HG03378 (cell line): ENCODE measurements around the gene ALKBH4.

Experiments
- ATAC-seq: cut with Tn5 transposase; IDR thresholded peaks from one replicate; pipeline ENCODE4 v1.9.1; 2021; ENCODE audit warnings: mild to moderate bottlenecking, moderate library complexity; ENCODE audit not compliant: unreplicated experiment

Gene ALKBH4

GRCh38 chr7:102429141-102429899 is 35.3 kb downstream of the ALKBH4 start:
- ATAC-seq, result no peak

DNA sequence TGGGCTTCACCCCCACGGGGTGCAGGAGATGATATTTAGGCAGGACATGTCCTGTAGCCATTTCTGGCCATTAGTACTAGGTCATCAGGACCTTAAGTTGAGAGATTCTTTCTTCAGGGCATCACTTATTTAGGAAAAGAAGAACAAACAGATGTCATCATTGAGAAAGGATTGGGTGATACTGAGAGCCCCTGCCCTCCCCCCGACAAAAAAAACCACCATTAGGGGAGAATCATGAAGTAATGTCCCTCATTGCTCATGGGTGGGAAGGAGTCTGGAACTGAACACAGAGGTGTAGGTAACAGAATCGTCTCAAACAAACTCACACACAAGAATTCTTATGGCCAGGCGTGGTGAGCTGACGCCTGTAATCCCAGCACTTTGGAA is 37.7 kb downstream of the ALKBH4 start:
- no peak for ATAC-seq

- ATAC-seq, result peak; percentile 53
Measured at GRCh38 chr7:102426268-102427018, 38.2 kb downstream of the ALKBH4 start.

DNA sequence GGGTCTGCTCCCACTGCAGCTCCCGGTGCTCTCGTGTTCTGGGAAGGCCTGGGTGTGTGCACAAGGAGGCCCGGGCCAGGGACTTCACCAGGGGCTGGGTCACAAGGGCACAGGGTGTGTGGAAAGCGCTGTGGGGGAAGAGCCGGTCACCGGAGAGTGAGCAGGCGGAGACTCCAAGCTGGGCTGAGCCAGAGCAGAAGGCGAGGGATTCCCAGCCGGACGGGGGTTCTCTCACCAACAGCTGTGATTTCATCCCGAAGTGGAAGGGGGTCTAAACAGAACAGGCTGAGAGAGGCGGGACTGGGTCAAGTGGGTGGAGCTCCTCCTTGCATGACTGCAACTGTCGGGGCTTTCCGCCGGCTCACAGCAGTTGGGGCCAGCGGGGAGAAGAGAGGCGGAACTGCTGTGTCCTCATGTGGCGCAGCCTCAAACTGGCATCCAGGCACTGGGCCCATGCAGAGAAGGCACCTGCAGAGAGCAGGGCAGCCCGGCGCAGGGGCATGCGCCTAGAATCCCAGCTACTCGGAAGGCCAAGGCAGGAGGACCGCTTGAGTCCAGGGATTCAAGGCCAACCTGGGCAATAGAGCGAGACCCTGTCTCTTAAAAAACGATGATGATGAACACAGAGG is 38.9 kb downstream of the ALKBH4 start:
- ATAC-seq, result peak; percentile 62

- ATAC-seq, result peak; percentile 31
Measured at GRCh38 chr7:102424787-102425218, 39.9 kb downstream of the ALKBH4 start.

DNA sequence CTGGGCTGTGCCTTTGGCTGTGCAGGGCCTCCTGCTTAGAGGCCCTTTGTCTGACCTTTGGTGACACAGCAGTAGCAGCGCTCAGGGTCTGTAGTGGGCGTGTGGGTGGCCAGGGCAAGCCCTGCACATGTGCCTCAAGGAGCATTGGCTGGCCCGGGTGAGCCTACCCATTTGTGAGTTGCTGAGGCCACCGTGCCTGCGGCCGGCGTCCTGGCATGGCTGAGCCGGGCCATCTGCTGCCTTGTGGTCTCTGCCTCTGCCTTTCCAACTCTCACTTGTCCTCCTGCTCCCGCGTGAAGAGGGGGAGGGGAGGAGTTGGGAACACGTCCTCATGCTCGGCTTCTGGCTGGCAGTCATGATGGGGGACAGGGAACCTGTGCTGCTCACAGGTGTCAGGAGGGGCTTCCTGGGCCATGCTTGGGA is 40.5 kb downstream of the ALKBH4 start:
- no peak for ATAC-seq

DNA sequence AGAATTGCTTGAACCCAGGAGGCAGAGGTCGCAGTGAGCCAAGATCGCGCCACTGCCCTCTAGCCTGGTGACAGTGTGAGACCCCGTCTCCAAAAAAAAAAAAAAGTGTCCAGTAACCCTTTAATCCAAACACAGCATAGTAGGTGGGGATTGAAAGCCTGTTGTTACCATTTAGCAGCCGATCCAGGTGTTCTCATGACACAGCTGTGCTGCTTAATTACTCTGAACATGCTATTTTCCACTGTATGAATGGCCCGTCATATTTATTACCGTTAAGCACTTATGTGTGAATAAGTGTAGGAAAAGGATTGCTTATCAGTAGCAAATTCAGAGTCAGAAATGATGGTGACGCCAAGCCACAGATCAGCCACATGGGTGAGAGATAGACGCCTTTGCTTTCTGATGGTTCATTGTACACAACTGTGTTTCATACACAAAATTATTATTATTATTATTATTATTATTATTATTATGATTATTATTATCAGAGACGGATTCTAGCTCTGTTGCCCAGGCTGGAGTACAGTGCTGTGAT is 42.9 kb downstream of the ALKBH4 start:
- ATAC-seq, result no peak

DNA sequence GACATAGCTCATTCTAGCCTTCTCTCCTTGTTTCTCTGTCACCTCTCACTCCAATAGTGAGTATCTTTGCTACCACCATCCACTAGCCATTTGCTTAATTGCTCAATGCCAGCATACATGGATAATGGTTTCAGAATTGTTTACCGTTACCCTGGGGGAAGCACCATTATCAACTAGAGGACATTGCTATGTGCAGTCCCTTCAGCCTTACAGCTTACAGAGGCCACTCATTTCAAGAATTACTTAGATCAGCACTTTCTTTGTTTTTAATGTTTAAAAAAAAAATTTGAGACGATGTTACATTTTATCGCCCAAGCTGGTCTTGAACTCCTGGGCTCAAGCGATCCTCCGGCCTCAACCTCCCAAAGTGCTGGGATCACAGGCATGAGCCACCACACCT is 46.1 kb downstream of the ALKBH4 start:
- no peak for ATAC-seq

DNA sequence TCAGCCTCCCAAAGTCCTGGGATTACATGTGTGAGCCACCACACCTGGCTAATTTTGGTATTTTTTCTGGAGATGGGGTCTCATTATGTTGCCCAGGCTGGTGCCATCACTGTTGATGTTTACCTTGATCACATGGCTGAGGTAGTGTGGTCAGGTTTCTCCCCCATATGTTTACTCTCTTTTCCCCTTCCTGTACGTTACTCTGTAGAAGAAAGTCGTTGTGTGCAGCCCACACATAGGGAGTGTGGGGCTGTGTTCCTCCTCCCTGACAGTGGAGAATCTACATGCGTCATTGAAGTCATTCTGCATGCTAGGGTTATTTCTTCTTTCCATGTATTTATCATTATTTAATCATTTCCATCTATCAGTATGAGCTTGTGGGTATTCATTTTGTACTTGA is 47.6 kb downstream of the ALKBH4 start:
- no peak for ATAC-seq

DNA sequence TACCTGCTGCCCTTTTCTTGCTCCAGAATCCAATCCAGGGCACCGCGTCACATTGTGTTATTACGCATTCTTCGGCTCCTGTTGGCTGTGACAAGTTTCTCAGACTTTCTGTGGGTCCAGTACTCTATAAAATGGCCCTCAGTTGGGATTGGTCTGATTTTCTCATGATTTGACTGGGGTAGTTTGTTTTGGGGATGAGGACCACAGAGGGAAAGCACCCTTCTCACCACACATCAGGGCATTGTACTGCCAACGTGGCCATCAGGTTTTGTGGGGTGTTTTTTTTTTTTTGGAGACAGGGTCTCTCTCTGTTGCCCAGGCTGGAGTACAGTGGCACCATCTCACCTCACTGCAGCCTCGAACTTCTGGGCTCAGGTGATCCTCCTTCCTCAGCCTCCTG is 48.3 kb downstream of the ALKBH4 start:
- ATAC-seq, result no peak

GRCh38 chr7:102415685-102416225 is 48.9 kb downstream of the ALKBH4 start:
- ATAC-seq, result no peak

DNA sequence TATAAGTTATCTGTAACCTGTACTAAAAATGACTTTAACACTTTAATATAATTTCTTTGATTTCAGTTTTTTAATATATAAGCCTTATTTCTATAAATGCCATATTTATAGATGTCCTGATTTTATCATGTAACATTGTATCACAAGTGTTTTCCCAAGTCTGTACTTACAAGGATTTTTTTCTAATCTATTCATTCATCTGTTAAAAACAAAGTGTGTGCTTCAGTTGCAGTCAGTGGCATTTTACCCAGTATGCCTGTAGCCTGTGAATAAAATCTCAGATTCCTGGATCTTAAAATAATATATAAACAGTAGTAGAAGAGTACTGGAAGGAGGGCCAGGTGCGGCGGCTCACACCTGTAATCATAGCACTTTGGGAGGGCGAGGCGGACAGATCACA is 51.1 kb downstream of the ALKBH4 start:
- ATAC-seq, result no peak

- no peak for ATAC-seq
Measured at GRCh38 chr7:102413091-102413490, 51.6 kb downstream of the ALKBH4 start.

- ATAC-seq, result no peak
Measured at GRCh38 chr7:102412548-102412947, 52.1 kb downstream of the ALKBH4 start.

DNA sequence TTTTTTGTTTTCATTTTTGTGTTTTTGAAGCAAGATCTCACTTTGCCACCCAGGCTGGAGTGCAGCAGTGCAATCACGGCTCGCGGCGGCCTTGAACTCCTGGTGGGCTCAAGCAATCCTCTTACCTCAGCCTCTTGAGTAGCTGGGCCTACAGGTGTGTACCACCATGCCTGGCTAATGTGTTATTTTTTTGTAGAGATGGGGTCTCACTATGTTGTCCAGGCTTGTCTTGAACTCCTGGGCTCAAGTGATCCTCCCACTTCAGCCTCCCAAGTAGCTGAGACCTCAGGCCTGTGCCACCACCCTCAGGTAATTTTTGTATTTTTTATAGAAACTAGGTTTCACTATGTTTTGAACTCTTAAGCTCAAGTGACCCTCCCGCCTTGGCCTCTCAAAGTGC is 53.7 kb downstream of the ALKBH4 start:
- no peak for ATAC-seq

- ATAC-seq, result no peak
Measured at GRCh38 chr7:102410123-102410522, 54.5 kb downstream of the ALKBH4 start.

DNA sequence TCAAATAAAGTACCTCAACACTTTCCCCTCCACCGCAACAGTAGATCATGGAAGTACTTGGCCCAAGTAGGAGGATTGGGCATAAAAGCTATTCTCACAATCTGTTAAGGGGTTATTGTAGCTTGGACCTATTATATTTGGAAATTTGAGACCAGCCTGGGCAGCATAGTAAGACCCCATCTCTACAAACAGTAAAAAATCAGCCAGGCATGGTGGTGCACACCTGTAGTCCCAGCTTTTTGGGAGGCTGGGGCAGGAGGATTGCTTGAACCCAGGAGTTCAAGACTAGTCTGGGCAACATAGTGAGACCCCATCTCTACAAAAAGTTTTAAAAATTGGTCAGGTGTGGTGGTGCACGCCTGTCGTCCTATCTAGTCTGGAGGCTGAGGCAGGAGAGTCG is 55.3 kb downstream of the ALKBH4 start:
- ATAC-seq, result no peak

DNA sequence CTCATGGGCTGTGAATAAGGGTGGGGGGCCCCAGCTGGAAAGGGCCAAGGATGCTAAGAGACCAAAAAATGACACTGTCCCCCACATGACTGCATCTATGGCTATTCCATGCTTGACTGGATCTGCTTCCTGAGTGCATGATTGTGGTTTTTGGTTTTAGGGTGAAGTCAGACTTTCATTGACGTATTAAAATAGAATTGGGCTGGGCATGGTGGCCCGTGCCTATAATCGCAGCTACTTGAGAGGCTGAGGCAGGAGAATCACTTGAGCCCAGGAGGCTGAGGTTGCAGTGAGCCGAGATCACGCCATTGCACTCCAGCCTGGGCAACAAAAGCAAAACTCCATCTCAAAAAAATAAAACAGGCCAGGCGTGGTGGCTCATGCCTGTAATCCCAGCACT is 56.1 kb downstream of the ALKBH4 start:
- peak; percentile 61 for ATAC-seq

DNA sequence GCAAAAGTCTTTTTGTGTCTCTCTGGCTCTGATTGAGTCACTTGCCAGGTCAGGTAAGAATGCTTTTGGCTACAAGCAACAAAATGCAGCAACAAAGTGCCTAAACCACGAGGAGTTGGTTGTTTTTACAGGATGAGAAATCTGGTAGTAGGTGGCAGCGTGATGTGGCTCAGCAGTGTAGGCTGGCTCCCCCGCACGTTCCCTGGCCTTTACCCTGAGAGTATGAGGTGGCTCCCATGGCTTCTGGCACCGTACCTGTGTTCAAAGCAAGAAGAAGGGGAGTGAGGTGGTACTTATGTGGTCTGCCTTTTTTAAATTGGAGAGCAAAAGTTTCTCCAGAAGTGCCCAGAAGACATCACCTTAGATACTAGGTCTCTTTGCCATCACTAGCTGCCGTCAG is 56.8 kb downstream of the ALKBH4 start:
- no peak for ATAC-seq
